ENCODE data around the gene CDCP2.

DNA sequence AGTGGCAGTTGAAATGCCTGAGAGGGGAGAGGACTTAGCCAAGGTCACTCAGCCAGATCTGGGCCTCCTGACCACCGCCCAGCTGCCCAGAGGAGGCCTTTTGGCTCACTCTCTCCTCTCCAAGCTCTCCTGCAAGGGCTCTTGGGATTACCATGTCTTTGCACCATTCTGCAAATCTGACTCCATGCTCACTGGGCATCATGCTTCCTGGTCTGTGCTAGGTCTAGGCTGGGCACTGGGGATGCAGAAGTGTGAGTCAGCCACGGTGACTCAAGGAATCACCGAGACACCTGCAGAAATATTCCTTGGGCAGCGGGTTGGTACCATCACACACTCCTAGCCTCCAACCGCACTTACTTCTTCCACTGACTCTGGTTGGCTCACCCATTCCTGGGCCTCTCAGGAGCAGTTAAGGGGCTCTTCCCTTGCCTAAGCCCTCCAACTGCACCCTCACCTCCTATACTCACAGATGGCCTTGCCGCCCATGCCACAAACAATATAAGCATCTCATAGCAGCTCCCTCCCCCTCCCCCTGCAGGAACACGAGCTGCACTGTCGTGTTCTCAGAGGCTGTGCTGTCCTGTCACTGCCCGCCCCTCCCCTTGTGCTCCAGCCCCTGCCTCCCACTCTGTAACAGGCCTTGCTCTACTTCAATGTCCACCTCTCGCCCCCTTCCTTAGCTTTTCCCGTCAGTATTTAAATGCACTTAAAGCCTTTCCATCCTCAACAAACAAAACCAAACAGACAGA lies 34.8 kb downstream of the CDCP2 start:
- TF ChIP-seq, protein P1, sequence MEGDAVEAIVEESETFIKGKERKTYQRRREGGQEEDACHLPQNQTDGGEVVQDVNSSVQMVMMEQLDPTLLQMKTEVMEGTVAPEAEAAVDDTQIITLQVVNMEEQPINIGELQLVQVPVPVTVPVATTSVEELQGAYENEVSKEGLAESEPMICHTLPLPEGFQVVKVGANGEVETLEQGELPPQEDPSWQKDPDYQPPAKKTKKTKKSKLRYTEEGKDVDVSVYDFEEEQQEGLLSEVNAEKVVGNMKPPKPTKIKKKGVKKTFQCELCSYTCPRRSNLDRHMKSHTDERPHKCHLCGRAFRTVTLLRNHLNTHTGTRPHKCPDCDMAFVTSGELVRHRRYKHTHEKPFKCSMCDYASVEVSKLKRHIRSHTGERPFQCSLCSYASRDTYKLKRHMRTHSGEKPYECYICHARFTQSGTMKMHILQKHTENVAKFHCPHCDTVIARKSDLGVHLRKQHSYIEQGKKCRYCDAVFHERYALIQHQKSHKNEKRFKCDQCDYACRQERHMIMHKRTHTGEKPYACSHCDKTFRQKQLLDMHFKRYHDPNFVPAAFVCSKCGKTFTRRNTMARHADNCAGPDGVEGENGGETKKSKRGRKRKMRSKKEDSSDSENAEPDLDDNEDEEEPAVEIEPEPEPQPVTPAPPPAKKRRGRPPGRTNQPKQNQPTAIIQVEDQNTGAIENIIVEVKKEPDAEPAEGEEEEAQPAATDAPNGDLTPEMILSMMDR (IDR thresholded peaks at IDR 0.05), result no peak
- TF ChIP-seq POLR2A (IDR thresholded peaks at IDR 0.05), result no peak

Measured in body of pancreas (tissue), 4 donors.